H9 (cell line): ENCODE results near the gene KAZN. TPM values are rescaled to one million over a fixed set of nuclear protein-coding genes. Genes with fewer than 3 reads are reported as not detected.

Experiments
- DNase-seq: peaks from one replicate; pipeline ENCODE4 v3.0.0-alpha.2; 2017
- H2AFZ ChIP-seq: one replicate; pipeline ENCODE4 v1.6.1; 2013; ENCODE audit warnings: mild to moderate bottlenecking, low read length, control low read depth, moderate library complexity
- H2AK5ac ChIP-seq: 2 replicates; pipeline ENCODE4 v1.6.1; 2013; ENCODE audit warnings: low read length, control low read depth, mixed read lengths; ENCODE audit not compliant: insufficient read length
- H2BK120ac ChIP-seq: one replicate; pipeline ENCODE4 v1.6.1; 2013; ENCODE audit warnings: low read depth, mild to moderate bottlenecking, low read length, control low read depth, inconsistent platforms; ENCODE audit not compliant: poor library complexity, severe bottlenecking
- H2BK12ac ChIP-seq: 2 replicates; pipeline ENCODE4 v1.6.1; 2013; ENCODE audit warnings: low read length, control low read depth, mixed read lengths, low read depth; ENCODE audit not compliant: insufficient read length
- H2BK15ac ChIP-seq: 2 replicates; pipeline ENCODE4 v1.6.1; 2013; ENCODE audit warnings: low read depth, low read length, control low read depth
- H2BK20ac ChIP-seq: one replicate; pipeline ENCODE4 v1.6.1; 2013; ENCODE audit warnings: low read depth, mild to moderate bottlenecking, low read length, control low read depth, inconsistent platforms; ENCODE audit not compliant: poor library complexity, severe bottlenecking
- H2BK5ac ChIP-seq: 2 replicates; pipeline ENCODE4 v1.6.1; 2013; ENCODE audit warnings: low read length, control low read depth, mixed read lengths; ENCODE audit not compliant: insufficient read length
- H3K14ac ChIP-seq: 2 replicates; pipeline ENCODE4 v1.6.1; 2013; ENCODE audit warnings: low read length, control low read depth; ENCODE audit not compliant: insufficient read depth
- H3K18ac ChIP-seq: 2 replicates; pipeline ENCODE4 v1.6.1; 2013; ENCODE audit warnings: low read depth, mild to moderate bottlenecking, mixed read lengths, low read length, control low read depth; ENCODE audit not compliant: insufficient read length
- H3K23ac ChIP-seq: 2 replicates; pipeline ENCODE4 v1.6.1; 2013; ENCODE audit warnings: low read length, control low read depth, mixed read lengths, low read depth; ENCODE audit not compliant: insufficient read length
- H3K23me2 ChIP-seq: 2 replicates; pipeline ENCODE4 v1.6.1; 2013; ENCODE audit warnings: low read depth, mild to moderate bottlenecking, mixed read lengths, low read length, control low read depth; ENCODE audit not compliant: insufficient read length, poor library complexity, severe bottlenecking
- H3K27ac ChIP-seq: 2 replicates; pipeline ENCODE4 v1.5.1; 2013; ENCODE audit warnings: low read length, control low read depth, mixed read lengths, low read depth; ENCODE audit not compliant: insufficient read length
- H3K27me3 ChIP-seq: 2 replicates; pipeline ENCODE4 v1.6.1; 2013; ENCODE audit warnings: low read length, control low read depth, inconsistent platforms; ENCODE audit not compliant: insufficient read depth
- H3K4ac ChIP-seq: 2 replicates; pipeline ENCODE4 v1.6.1; 2013; ENCODE audit warnings: low read depth, mild to moderate bottlenecking, control low read depth, inconsistent platforms, low read length, moderate library complexity
- H3K4me1 ChIP-seq: 2 replicates; pipeline ENCODE4 v1.6.1; 2013; ENCODE audit warnings: low read length, control low read depth, inconsistent platforms; ENCODE audit not compliant: insufficient read depth
- H3K4me2 ChIP-seq: 2 replicates; pipeline ENCODE4 v1.6.1; 2013; ENCODE audit warnings: low read length, control low read depth, mixed read lengths; ENCODE audit not compliant: insufficient read length, insufficient read depth
- H3K56ac ChIP-seq: 2 replicates; pipeline ENCODE4 v1.6.1; 2013; ENCODE audit warnings: low read depth, mild to moderate bottlenecking, mixed read lengths, low read length, control low read depth; ENCODE audit not compliant: insufficient read length
- H3K79me1 ChIP-seq: 2 replicates; pipeline ENCODE4 v1.6.1; 2013; ENCODE audit warnings: low read depth, mild to moderate bottlenecking, moderate library complexity, low read length, control low read depth, inconsistent platforms; ENCODE audit not compliant: insufficient read depth, poor library complexity, severe bottlenecking
- H3K79me2 ChIP-seq: 2 replicates; pipeline ENCODE4 v1.6.1; 2013; ENCODE audit warnings: low read length, control low read depth, inconsistent platforms; ENCODE audit not compliant: insufficient read depth
- H3K9ac ChIP-seq: 2 replicates; pipeline ENCODE4 v1.6.1; 2013; ENCODE audit warnings: low read length, control low read depth, mixed read lengths; ENCODE audit not compliant: insufficient read length; ENCODE audit errors: extremely low read depth
- H3K9me3 ChIP-seq: one replicate; pipeline ENCODE4 v1.6.1; 2013; ENCODE audit warnings: low read depth, low read length, inconsistent platforms; ENCODE audit not compliant: control insufficient read depth
- H3T11ph ChIP-seq: one replicate; pipeline ENCODE4 v1.6.1; 2013; ENCODE audit warnings: mild to moderate bottlenecking, low read length, control low read depth, inconsistent platforms
- H4K20me1 ChIP-seq: one replicate; pipeline ENCODE4 v1.6.1; 2013; ENCODE audit not compliant: control insufficient read depth, insufficient read length, insufficient read depth
- H4K5ac ChIP-seq: 2 replicates; pipeline ENCODE4 v1.6.1; 2013; ENCODE audit warnings: low read depth, mild to moderate bottlenecking, mixed read lengths, low read length, control low read depth; ENCODE audit not compliant: insufficient read length
- H4K8ac ChIP-seq: replicated peaks from 2 replicates; pipeline ENCODE4 v1.6.1; 2013; ENCODE audit warnings: low read length, control low read depth, mixed read lengths, low read depth; ENCODE audit not compliant: insufficient read length
- H4K91ac ChIP-seq: 2 replicates; pipeline ENCODE4 v1.6.1; 2013; ENCODE audit warnings: low read depth, mild to moderate bottlenecking, moderate library complexity, mixed read lengths, low read length, control low read depth; ENCODE audit not compliant: insufficient read length
- H3K27ac Mint-ChIP-seq, 3 experiments: 2 replicates in 2 of 3; 3 replicates in 1 of 3; pipeline ENCODE4 v1.8.0; 2020 to 2021; ENCODE audit warnings: mixed read lengths in 3 of 3, mild to moderate bottlenecking in 1 of 3, moderate library complexity in 1 of 3
- H3K27me3 Mint-ChIP-seq: 2 replicates; pipeline ENCODE4 v1.8.0; 2021; ENCODE audit warnings: low read depth, mild to moderate bottlenecking, moderate library complexity, mixed read lengths
- H3K36me3 Mint-ChIP-seq, 3 experiments: 2 replicates in 2 of 3; 3 replicates in 1 of 3; pipeline ENCODE4 v1.8.0; 2020 to 2021; ENCODE audit warnings: low read depth in 3 of 3, mixed read lengths in 3 of 3; ENCODE audit not compliant: insufficient read depth in 1 of 3
- H3K4me1 Mint-ChIP-seq, 2 experiments: 2 replicates each; pipeline ENCODE4 v1.8.0; 2020; ENCODE audit warnings: mixed read lengths in 2 of 2
- H3K4me3 Mint-ChIP-seq, 2 experiments: 2 replicates in 1 of 2; 3 replicates in 1 of 2; pipeline ENCODE4 v1.8.0; 2020 to 2021; ENCODE audit warnings: mild to moderate bottlenecking in 2 of 2, mixed read lengths in 2 of 2, moderate library complexity in 1 of 2
- H3K9me3 Mint-ChIP-seq, 2 experiments: 2 replicates in 1 of 2; 3 replicates in 1 of 2; pipeline ENCODE4 v1.8.0; 2020; ENCODE audit warnings: mild to moderate bottlenecking in 2 of 2, mixed read lengths in 2 of 2, moderate library complexity in 1 of 2
- WGBS: extraction: QIAGEN DNeasy Blood & Tissue Kit; methylation state at CpG from one replicate; pipeline ENCODE4 v1.1.7; 2013; ENCODE audit warnings: missing lambda C conversion rate, low lambda C conversion rate, mixed read lengths; ENCODE audit not compliant: insufficient read length; ENCODE audit errors: extremely low coverage; 5-methylcytosine and 5-hydroxymethylcytosine counted together
- total RNA-seq: library from RNA; stranded (reverse); gene quantifications from 2 replicates; pipeline ENCODE4 v1.2.1, GENCODE V29; 2021
- TF ChIP-seq, protein P1 (sequence below): fragments of 200-600 bp; sonication (generic); conservative IDR thresholded peaks from 3 replicates; pipeline ENCODE4 v1.8.0; 2021; ENCODE audit warnings: antibody characterized with exemption, mild to moderate bottlenecking

The KAZN gene
- total RNA-seq, 1 experiment from 2014 or later = 7.6 TPM

DNA sequence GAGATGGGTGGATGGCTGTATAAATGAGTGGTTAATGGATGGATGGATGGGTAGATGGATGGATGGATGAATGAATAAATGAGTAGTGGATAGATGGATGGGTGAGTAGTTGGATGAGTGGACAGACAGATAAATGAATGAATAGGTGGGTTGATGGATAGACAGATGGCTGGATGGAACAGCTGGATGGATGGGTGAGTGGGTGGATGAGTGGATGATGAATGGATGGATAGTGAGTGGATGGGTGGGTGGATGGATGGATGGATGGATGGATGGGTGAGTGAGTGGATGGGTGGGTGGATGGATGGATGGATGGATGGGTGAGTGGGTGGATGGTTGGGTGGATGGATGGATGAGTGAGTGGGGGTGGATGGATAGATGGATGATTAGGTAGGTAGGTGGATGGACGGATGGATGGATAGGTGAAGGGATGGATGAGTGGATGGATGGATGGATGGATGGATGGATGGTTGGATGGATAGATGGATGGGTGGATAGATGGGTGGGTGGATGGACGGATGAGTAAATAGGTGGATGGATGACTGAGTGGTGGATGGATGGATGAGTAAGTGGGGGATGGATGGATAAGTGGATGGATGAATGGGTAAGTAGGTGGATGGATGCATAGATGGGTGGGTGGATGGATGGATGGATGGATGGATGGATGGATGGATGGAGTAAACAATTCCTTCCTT lies 246.6 kb downstream of the KAZN start:
- Histone ChIP-seq H2BK5ac (no peak overlapping the region), H3K18ac (no peak overlapping the region), H3K14ac (no peak overlapping the region), H2BK120ac (no peak overlapping the region), H3K4ac (no peak overlapping the region), H2AFZ (no peak overlapping the region), H4K5ac (no peak overlapping the region), H4K20me1 (no peaks in the 10 kb centered on the region), H2BK20ac (no peak overlapping the region), H2AK5ac (no peak overlapping the region), H4K8ac (no peak overlapping the region), H3K23ac (no peak overlapping the region), H3K79me2 (no peaks in the 10 kb centered on the region), H3K27ac (no peak overlapping the region), H2BK15ac (no peak overlapping the region), H3K23me2 (no peaks in the 10 kb centered on the region), H4K91ac (no peak overlapping the region), H3K27me3 (no peaks in the 10 kb centered on the region), H3K79me1 (no peaks in the 10 kb centered on the region), H3K4me2 (no peak overlapping the region), H3T11ph (no peak overlapping the region), H3K4me1 (no peaks in the 10 kb centered on the region), H3K56ac (no peak overlapping the region), H3K9me3 (peaks cover 14% of the 10 kb centered on the region), H2BK12ac (no peak overlapping the region), H3K9ac (no peak overlapping the region)
- H3K27me3 Mint-ChIP-seq = peaks cover 9% of the 10 kb centered on the region
- H3K4me3 Mint-ChIP-seq = no peak overlapping the region
- 96% methylated on average over 2 of the region's 2 CpGs for WGBS
- H3K27ac Mint-ChIP-seq = no peak overlapping the region
- no peak for DNase-seq
- H3K4me1 Mint-ChIP-seq = no peaks in the 10 kb centered on the region
- peaks cover 13 to 19% (median 15%) of the 10 kb centered on the region in 3 experiments for H3K36me3 Mint-ChIP-seq
- peaks cover 21 to 24% of the 10 kb centered on the region in 2 experiments for H3K9me3 Mint-ChIP-seq
- TF ChIP-seq, protein P1, sequence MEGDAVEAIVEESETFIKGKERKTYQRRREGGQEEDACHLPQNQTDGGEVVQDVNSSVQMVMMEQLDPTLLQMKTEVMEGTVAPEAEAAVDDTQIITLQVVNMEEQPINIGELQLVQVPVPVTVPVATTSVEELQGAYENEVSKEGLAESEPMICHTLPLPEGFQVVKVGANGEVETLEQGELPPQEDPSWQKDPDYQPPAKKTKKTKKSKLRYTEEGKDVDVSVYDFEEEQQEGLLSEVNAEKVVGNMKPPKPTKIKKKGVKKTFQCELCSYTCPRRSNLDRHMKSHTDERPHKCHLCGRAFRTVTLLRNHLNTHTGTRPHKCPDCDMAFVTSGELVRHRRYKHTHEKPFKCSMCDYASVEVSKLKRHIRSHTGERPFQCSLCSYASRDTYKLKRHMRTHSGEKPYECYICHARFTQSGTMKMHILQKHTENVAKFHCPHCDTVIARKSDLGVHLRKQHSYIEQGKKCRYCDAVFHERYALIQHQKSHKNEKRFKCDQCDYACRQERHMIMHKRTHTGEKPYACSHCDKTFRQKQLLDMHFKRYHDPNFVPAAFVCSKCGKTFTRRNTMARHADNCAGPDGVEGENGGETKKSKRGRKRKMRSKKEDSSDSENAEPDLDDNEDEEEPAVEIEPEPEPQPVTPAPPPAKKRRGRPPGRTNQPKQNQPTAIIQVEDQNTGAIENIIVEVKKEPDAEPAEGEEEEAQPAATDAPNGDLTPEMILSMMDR = no peak
